Caco-2 (cell line): Measurements from ENCODE around the gene TEX36. TPM values are rescaled to one million over a fixed set of nuclear protein-coding genes. Genes with fewer than 3 reads are reported as not detected.

Experiments used
- BruUV-seq: library from RNA; stranded (reverse); fragments of 400-500 nt; replicated peaks from 2 replicates; lab custom pipeline; 2021; lab: Mats Ljungman, UMichigan
- CTCF ChIA-PET: fragments of 300-600 bp; sonication (Branson Sonifier 250); formaldehyde crosslinking; loops from one replicate; lab custom pipeline; 2022; ENCODE audit warnings: antibody characterized with exemption; lab: Charles Lee
- POLR2A ChIA-PET: fragments of 300-600 bp; sonication (Branson Sonifier 250); formaldehyde crosslinking; loops from one replicate; lab custom pipeline; 2022; ENCODE audit warnings: antibody characterized with exemption; lab: Charles Lee
- DNase-seq, 2 experiments: peaks; one replicate each; pipeline versions ENCODE4 v3.0.0 to v3.0.0-alpha.2; 2020 to 2022
- H3K27me3 ChIP-seq: replicated peaks from 2 replicates; pipeline ENCODE4 v1.6.0; 2011; ENCODE audit warnings: low read length; ENCODE audit not compliant: control insufficient read depth, insufficient read depth
- H3K36me3 ChIP-seq: 2 replicates; pipeline ENCODE4 v1.5.1; 2011; ENCODE audit warnings: low read length; ENCODE audit not compliant: control insufficient read depth, insufficient read depth
- H3K4me1 ChIP-seq: fragments of 250-450 bp; sonication (Bioruptor Pico); 2 replicates; pipeline ENCODE4 v1.5.1; 2020; ENCODE audit warnings: mild to moderate bottlenecking
- H3K4me3 ChIP-seq: 2 replicates; pipeline ENCODE4 v1.5.1; 2011; ENCODE audit warnings: low read depth, mild to moderate bottlenecking, control low read depth, low read length
- H3K9me3 ChIP-seq: fragments of 250-450 bp; sonication (Bioruptor Pico); 2 replicates; pipeline ENCODE4 v1.5.1; 2020; ENCODE audit warnings: mild to moderate bottlenecking, moderate library complexity
- H3K27ac Mint-ChIP-seq: one replicate; pipeline ENCODE4 v1.8.0; 2022; ENCODE audit warnings: mixed read lengths; ENCODE audit not compliant: unreplicated experiment
- H3K27me3 Mint-ChIP-seq: one replicate; pipeline ENCODE4 v1.8.0; 2022; ENCODE audit warnings: mixed read lengths; ENCODE audit not compliant: insufficient read depth, unreplicated experiment
- H3K36me3 Mint-ChIP-seq: one replicate; pipeline ENCODE4 v1.8.0; 2022; ENCODE audit warnings: mild to moderate bottlenecking, mixed read lengths; ENCODE audit not compliant: insufficient read depth, unreplicated experiment
- H3K4me1 Mint-ChIP-seq: one replicate; pipeline ENCODE4 v1.8.0; 2022; ENCODE audit warnings: low read depth, mixed read lengths; ENCODE audit not compliant: unreplicated experiment
- H3K4me3 Mint-ChIP-seq: one replicate; pipeline ENCODE4 v1.8.0; 2022; ENCODE audit warnings: mild to moderate bottlenecking, moderate library complexity, mixed read lengths; ENCODE audit not compliant: unreplicated experiment
- H3K9me3 Mint-ChIP-seq: one replicate; pipeline ENCODE4 v1.8.0; 2022; ENCODE audit warnings: mixed read lengths; ENCODE audit not compliant: unreplicated experiment
- CTCF ChIP-seq, 2 experiments: fragments of 200-600 bp in 1 of 2; IDR thresholded peaks; 1 replicate in 1 of 2; 2 replicates in 1 of 2; pipeline versions ENCODE4 v1.5.1 to v1.8.0; 2011 to 2022; ENCODE audit warnings: antibody characterized with exemption in 1 of 2, control low read depth in 1 of 2, inconsistent platforms in 1 of 2, low read depth in 1 of 2, low read length in 1 of 2, mild to moderate bottlenecking in 1 of 2, moderate library complexity in 1 of 2; ENCODE audit not compliant: insufficient read depth in 1 of 2, severe bottlenecking in 1 of 2, unreplicated experiment in 1 of 2
- intact Hi-C: fragments of 100-400 bp; cut with micrococcal nuclease; formaldehyde crosslinking; loops from one replicate; pipeline ENCODE4 v1.10.0; 2022; ENCODE audit not compliant: unreplicated experiment
- total RNA-seq: library from RNA; stranded (reverse); gene quantifications from 2 replicates; pipeline ENCODE4 v1.2.3, GENCODE V29; 2022

TEX36 gene
- total RNA-seq, 1 experiment from 2014 or later = not detected

- Mint-ChIP-seq H3K36me3 (no peaks in the 10 kb centered on the region), H3K4me1 (no peaks in the 10 kb centered on the region), H3K27me3 (peaks cover 11% of the 10 kb centered on the region), H3K9me3 (peaks cover 8% of the 10 kb centered on the region), H3K27ac (no peak overlapping the region), H3K4me3 (no peak overlapping the region)
- no peak for TF ChIP-seq CTCF (IDR thresholded peaks at IDR 0.05; ENCODE audit: insufficient read depth in 1 of 2, low read depth in 1 of 2, low read length in 1 of 2, severe bottlenecking in 1 of 2, unreplicated experiment in 1 of 2)
- Histone ChIP-seq H3K36me3 (no peaks in the 10 kb centered on the region), H3K27me3 (no peaks in the 10 kb centered on the region), H3K4me1 (no peaks in the 10 kb centered on the region), H3K4me3 (no peak overlapping the region), H3K9me3 (peaks cover 8% of the 10 kb centered on the region; the same call in 1 of the 2 replicates)
- BruUV-seq = no TSS peak
- ChIA-PET CTCF (no interaction called here), POLR2A (no interaction called here)
- intact Hi-C loops = no loop called here
- DNase-seq = no peak
These were observed 10.1 kb downstream of the TEX36 start for GRCh38 chr10:125672884-125673283.

DNA sequence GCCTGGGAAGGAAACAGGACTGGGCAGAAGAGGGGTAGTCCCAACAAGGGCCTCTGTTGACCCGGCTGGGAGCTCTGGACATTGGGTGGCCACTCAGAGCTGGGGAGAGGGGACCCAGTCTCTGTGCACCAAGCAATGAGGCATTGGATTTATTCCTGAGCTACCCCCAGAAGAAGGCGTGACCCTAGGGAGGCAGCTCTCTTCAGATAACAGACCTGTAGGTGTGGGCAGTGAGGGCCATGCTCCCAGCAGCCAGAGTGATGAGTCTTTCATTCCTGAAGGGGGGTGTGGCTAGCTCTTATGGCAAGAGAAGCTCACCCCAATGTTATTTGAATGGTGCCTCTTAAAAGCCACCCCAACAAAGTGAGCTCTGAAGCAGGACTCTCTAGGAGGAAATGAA is 20.4 kb downstream of the TEX36 start:
- POLR2A ChIA-PET = no interaction called here
- CTCF ChIA-PET = no interaction called here
- Mint-ChIP-seq H3K36me3 (no peaks in the 10 kb centered on the region), H3K27ac (no peak overlapping the region), H3K9me3 (no peaks in the 10 kb centered on the region), H3K4me3 (no peak overlapping the region), H3K27me3 (peaks cover 15% of the 10 kb centered on the region), H3K4me1 (no peaks in the 10 kb centered on the region)
- Histone ChIP-seq H3K4me1 (no peaks in the 10 kb centered on the region), H3K27me3 (no peaks in the 10 kb centered on the region), H3K4me3 (no peak overlapping the region), H3K36me3 (no peaks in the 10 kb centered on the region), H3K9me3 (no peaks in the 10 kb centered on the region)
- TF ChIP-seq CTCF (IDR thresholded peaks at IDR 0.05; ENCODE audit: insufficient read depth in 1 of 2, low read depth in 1 of 2, low read length in 1 of 2, severe bottlenecking in 1 of 2, unreplicated experiment in 1 of 2) = no peak
- BruUV-seq = no TSS peak
- DNase-seq = no peak
- intact Hi-C loops = no loop called here

- Histone ChIP-seq H3K9me3 (no peaks in the 10 kb centered on the region), H3K4me1 (no peaks in the 10 kb centered on the region), H3K4me3 (no peak overlapping the region), H3K36me3 (no peaks in the 10 kb centered on the region), H3K27me3 (no peaks in the 10 kb centered on the region)
- intact Hi-C loops = no loop called here
- POLR2A ChIA-PET = no interaction called here
- no peak overlapping the region for H3K4me3 Mint-ChIP-seq
- CTCF ChIA-PET = no interaction called here
- H3K27ac Mint-ChIP-seq = no peak overlapping the region
- DNase-seq = no peak
- H3K4me1 Mint-ChIP-seq = no peaks in the 10 kb centered on the region
- H3K27me3 Mint-ChIP-seq = peaks cover 20% of the 10 kb centered on the region
- no peak for TF ChIP-seq CTCF (IDR thresholded peaks at IDR 0.05; ENCODE audit: insufficient read depth in 1 of 2, low read depth in 1 of 2, low read length in 1 of 2, severe bottlenecking in 1 of 2, unreplicated experiment in 1 of 2)
- no peaks in the 10 kb centered on the region for H3K36me3 Mint-ChIP-seq
- no TSS peak for BruUV-seq
- no peaks in the 10 kb centered on the region for H3K9me3 Mint-ChIP-seq
These were observed 20.9 kb downstream of the TEX36 start for GRCh38 chr10:125661941-125662515.
